ENCODE measurements around the gene SLFN14. TPM values are rescaled to one million over a fixed set of nuclear protein-coding genes. Genes with fewer than 3 reads are reported as not detected.

Gene SLFN14
- total RNA-seq, 2 donors from 2014 or later: not detected

GRCh38 chr17:35578197-35578928, 17.7 kb upstream of the SLFN14 start, which contains the start of gene PEX12:
TSS of gene PEX12 (minus strand) at chr17:35578571. CDS start at chr17:35578021, 550 bp downstream.
- H3K4me3 ChIP-seq: peak within 1 kb of the TSS; percentile 94
- H3K4me1 ChIP-seq (ENCODE audit: control insufficient read depth in 1 of 2, low read depth in 2 of 2): peaks cover 15 to 25% of the 10 kb centered on the region in 2 donors
- H3K36me3 ChIP-seq: peaks cover 3% of the 10 kb centered on the region
- TF ChIP-seq CTCF (IDR thresholded peaks at IDR 0.05): no peak
- H3K27me3 ChIP-seq (replicated peaks; ENCODE audit: insufficient read depth): no peaks in the 10 kb centered on the region
- DNase-seq (ENCODE audit: low spot score) (peak; percentile 58), ATAC-seq (ENCODE audit: insufficient number of reproducible peaks, low FRiP score, low read depth) (peak; percentile 72)
- H3K9me3 ChIP-seq: no peaks in the 10 kb centered on the region
- H3K27ac ChIP-seq: peak within 1 kb of the TSS; percentile 79 to 94

GRCh38 chr17:35577830-35578196, 17.2 kb upstream of the SLFN14 start:
- Histone ChIP-seq H3K4me1 (ENCODE audit: control insufficient read depth in 1 of 2, low read depth in 2 of 2) (peaks cover 15 to 25% of the 10 kb centered on the region in 2 donors), H3K27ac (peak overlapping the region; percentile 79 to 94), H3K4me3 (peak overlapping the region; percentile 94), H3K36me3 (peaks cover 3% of the 10 kb centered on the region), H3K27me3 (replicated peaks; ENCODE audit: insufficient read depth) (no peaks in the 10 kb centered on the region), H3K9me3 (no peaks in the 10 kb centered on the region)
- ATAC-seq (ENCODE audit: insufficient number of reproducible peaks, low FRiP score, low read depth) (no peak), DNase-seq (ENCODE audit: low spot score) (no peak)
- no peak for TF ChIP-seq CTCF (IDR thresholded peaks at IDR 0.05)

GRCh38 chr17:35575759-35576158, 15.1 kb upstream of the SLFN14 start:
- H3K4me3 ChIP-seq: no peak overlapping the region
- no peak overlapping the region for H3K27ac ChIP-seq
- peaks cover 3% of the 10 kb centered on the region for H3K36me3 ChIP-seq
- DNase-seq (ENCODE audit: low spot score): no peak
- peaks cover 15 to 29% of the 10 kb centered on the region in 2 donors for H3K4me1 ChIP-seq (ENCODE audit: control insufficient read depth in 1 of 2, low read depth in 2 of 2)
- no peaks in the 10 kb centered on the region for H3K27me3 ChIP-seq (replicated peaks; ENCODE audit: insufficient read depth)
- no peak for ATAC-seq (ENCODE audit: insufficient number of reproducible peaks, low FRiP score, low read depth)
- no peaks in the 10 kb centered on the region for H3K9me3 ChIP-seq
- TF ChIP-seq CTCF (IDR thresholded peaks at IDR 0.05): no peak

GRCh38 chr17:35569405-35569804, 8.8 kb upstream of the SLFN14 start:
- H3K9me3 ChIP-seq: no peaks in the 10 kb centered on the region
- no peak for TF ChIP-seq CTCF (IDR thresholded peaks at IDR 0.05)
- H3K36me3 ChIP-seq: no peaks in the 10 kb centered on the region
- no peak for DNase-seq (ENCODE audit: low spot score)
- H3K4me3 ChIP-seq: no peak overlapping the region
- no peak overlapping the region for H3K27ac ChIP-seq
- H3K27me3 ChIP-seq (replicated peaks; ENCODE audit: insufficient read depth): no peaks in the 10 kb centered on the region
- peaks cover 16 to 28% of the 10 kb centered on the region in 2 donors for H3K4me1 ChIP-seq (ENCODE audit: control insufficient read depth in 1 of 2, low read depth in 2 of 2)
- no peak for ATAC-seq (ENCODE audit: insufficient number of reproducible peaks, low FRiP score, low read depth)

GRCh38 chr17:35568561-35568960, 7.9 kb upstream of the SLFN14 start:
- H3K4me1 ChIP-seq (ENCODE audit: control insufficient read depth in 1 of 2, low read depth in 2 of 2): peaks cover 16 to 28% of the 10 kb centered on the region in 2 donors
- no peak for ATAC-seq (ENCODE audit: insufficient number of reproducible peaks, low FRiP score, low read depth)
- no peaks in the 10 kb centered on the region for H3K9me3 ChIP-seq
- no peaks in the 10 kb centered on the region for H3K36me3 ChIP-seq
- DNase-seq (ENCODE audit: low spot score): no peak
- peak overlapping the region; percentile 83 to 86 for H3K27ac ChIP-seq
- no peaks in the 10 kb centered on the region for H3K27me3 ChIP-seq (replicated peaks; ENCODE audit: insufficient read depth)
- no peak for TF ChIP-seq CTCF (IDR thresholded peaks at IDR 0.05)
- H3K4me3 ChIP-seq: peak overlapping the region; percentile 96
